GM18517 (cell line): ENCODE results near the gene EML1.

ENCODE experiments used
- ATAC-seq: cut with Tn5 transposase; IDR thresholded peaks from one replicate; pipeline ENCODE4 v1.9.1; 2021; ENCODE audit warnings: mild to moderate bottlenecking, moderate library complexity; ENCODE audit not compliant: unreplicated experiment

Gene EML1

GRCh38 chr14:99803106-99803775, 10.0 kb downstream of the EML1 start:
- ATAC-seq: no peak

DNA sequence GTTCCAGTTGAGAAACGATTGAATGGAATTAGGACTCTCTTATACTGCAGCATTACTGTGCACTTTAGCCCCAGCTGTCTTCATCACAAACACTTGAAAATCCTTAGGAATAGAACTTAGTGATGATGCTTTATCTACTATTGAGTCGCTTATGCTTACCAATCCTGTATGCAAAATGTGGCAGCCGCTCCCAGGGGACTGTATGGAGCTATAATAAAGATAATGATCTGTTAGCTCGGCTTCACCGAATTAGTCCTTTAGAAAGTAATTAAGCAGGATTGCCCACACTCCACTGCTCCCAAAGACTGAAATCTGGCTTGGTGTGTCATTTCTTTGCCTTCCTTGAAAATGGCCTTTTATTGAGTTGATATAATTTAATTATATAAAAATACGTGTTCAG, 10.6 kb downstream of the EML1 start:
- no peak for ATAC-seq

GRCh38 chr14:99805757-99806439, 12.7 kb downstream of the EML1 start:
- ATAC-seq: no peak

DNA sequence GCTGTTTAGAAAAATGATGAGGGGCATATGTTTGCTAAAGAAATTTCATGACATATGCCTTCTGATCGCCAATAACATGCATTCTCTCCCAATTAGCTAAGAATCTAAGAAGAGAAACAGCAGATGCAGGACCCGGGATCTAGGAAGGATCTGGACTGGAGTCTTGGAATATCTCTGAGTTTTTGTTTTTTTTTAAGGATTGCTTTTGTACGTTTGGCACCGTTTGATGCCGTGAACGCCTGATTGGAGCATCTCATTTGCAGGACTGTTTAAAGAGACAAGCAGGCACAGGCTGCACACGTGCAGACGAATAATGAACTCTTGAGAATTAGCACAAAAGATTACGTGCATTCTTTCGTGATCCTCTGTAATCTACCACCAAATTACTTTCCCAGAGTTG, 13.6 kb downstream of the EML1 start:
- no peak for ATAC-seq

GRCh38 chr14:99807413-99808153, 14.4 kb downstream of the EML1 start:
- ATAC-seq: no peak

GRCh38 chr14:99808154-99808505, 14.9 kb downstream of the EML1 start:
- ATAC-seq: no peak

DNA sequence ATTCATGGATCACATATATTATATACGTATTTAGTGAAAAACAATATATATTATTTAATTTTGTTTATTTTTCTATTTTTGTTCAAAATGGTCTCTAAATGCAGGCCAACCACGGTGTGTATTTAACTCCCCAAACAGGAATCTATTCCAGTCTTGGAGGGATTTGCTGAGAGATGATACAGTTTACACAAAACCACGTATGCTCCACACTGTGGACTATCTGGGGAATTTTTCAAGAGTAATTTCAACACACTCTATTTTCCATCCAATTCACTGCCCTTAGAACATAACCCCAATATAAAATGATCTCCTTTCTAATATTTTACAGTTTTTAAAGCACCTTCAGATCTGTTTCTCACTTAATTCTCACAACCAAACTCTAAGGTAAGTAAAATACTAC, 15.3 kb downstream of the EML1 start:
- ATAC-seq: no peak

DNA sequence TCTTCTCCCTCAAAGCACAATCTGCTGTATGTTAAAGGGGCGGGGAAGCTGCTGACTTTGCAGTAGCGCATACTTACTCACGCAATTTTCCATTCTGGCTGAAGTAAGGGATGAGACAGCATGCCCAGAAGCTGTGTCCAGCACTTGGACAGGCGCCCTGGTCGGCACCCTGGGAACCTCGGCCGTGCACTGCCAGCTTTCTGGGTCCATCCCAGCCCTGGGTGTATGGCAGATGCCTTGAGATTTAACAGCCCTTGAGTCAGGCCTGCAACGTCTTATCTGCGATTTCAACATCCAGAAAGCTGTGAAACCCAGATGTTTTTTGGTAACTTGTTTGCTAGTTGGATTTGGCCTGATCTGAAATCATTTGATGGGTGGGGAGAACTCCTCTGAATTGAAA, 16.1 kb downstream of the EML1 start:
- ATAC-seq: no peak

GRCh38 chr14:99809859-99810558, 16.8 kb downstream of the EML1 start:
- no peak for ATAC-seq

DNA sequence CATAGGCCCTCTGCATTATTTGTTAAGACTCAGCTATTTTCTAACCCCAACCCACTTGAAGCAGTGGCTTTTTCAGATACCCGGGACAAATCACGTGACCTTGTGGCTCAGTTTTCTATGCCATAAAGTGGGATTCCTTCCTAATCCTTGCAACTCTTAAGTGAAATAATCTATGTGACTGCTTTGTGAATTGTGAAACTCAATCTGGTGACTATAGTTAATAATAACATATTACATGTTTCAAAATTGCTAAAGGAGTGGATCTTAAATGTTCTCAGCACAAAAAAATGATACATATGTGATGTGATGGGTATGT, 17.3 kb downstream of the EML1 start:
- ATAC-seq: no peak

DNA sequence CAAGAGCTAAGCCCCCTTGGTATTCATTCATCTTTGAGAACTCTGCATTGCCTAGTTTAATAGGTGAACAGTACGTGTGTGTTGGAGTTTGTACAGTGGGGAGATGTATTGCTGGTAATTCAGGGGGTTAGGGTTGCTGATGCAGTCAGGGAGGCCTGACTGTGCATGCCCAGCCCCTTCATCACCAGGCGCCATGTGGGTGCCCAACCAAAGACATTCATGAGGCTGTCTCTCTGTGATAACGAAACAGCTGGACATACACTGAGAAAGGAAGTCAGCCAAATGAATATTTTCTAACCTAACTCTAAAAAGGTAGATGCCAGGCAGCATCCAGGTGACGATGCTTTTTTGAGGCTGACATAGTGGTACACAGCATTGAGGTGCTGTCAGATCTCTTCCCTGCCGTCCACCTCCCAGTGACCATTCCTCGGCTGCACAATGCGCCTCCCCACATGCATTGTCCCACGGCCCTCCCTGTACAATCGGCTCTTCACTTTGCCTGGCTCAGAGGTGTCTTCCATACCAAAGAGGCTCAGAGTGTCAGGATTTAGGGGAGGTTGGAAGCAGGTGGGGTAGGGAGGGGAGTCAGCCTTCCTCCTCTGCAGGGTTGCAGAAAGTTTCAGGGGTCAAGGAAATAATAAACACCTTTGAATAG, 19.0 kb downstream of the EML1 start:
- ATAC-seq: no peak

GRCh38 chr14:99812892-99813291, 19.7 kb downstream of the EML1 start:
- ATAC-seq: no peak

GRCh38 chr14:99815696-99816095, 22.5 kb downstream of the EML1 start:
- no peak for ATAC-seq

GRCh38 chr14:99816217-99816616, 23.0 kb downstream of the EML1 start:
- no peak for ATAC-seq

- ATAC-seq: no peak
Measured at GRCh38 chr14:99816642-99817041, 23.4 kb downstream of the EML1 start.

GRCh38 chr14:99817331-99817730, 24.1 kb downstream of the EML1 start:
- no peak for ATAC-seq

- ATAC-seq: no peak
Measured at GRCh38 chr14:99818503-99819036, 25.4 kb downstream of the EML1 start.

- no peak for ATAC-seq
Measured at GRCh38 chr14:99819514-99819913, 26.3 kb downstream of the EML1 start.

- no peak for ATAC-seq
Measured at GRCh38 chr14:99820702-99821331, 27.6 kb downstream of the EML1 start.
